Measurements from ENCODE around the gene RBMS2. TPM values are rescaled to one million over a fixed set of nuclear protein-coding genes. Genes with fewer than 3 reads are reported as not detected.
A peak's percentile ranks its signal among the peaks of the same experiment; 100 is the strongest.

RBMS2 gene
- total RNA-seq, 2 experiments from 2014 or later, result 4.5 to 6.0 TPM

GRCh38 chr12:56521209-56521589 lies 421 bp upstream of the RBMS2 start:
- Mint-ChIP-seq H3K4me1 (peaks cover 35% of the 10 kb centered on the region), H3K27ac (no peak overlapping the region), H3K9me3 (no peaks in the 10 kb centered on the region), H3K27me3 (no peaks in the 10 kb centered on the region), H3K4me3 (peak overlapping the region; percentile 87), H3K36me3 (ENCODE audit: low read depth) (no peaks in the 10 kb centered on the region)
- ChIA-PET POLR2A (interaction anchor here (0.6 to 0.7 kb wide), 3 partner anchors 14 to 73 kb away, joined by 3 to 5 read pairs (median 3); no protein-coding TSS in a partner anchor), CTCF (interaction anchor here (0.6 to 1.6 kb wide), 6 partner anchors 9 to 62 kb away, joined by 3 to 6 read pairs (median 4); no protein-coding TSS in a partner anchor)
- no peak for DNase-seq

- no peaks in the 10 kb centered on the region for H3K27me3 Mint-ChIP-seq
- ChIA-PET POLR2A (interaction anchor here (0.6 kb wide), 1 partner anchor 60 kb away, joined by 3 read pairs; no protein-coding TSS in a partner anchor), CTCF (interaction anchor here (0.6 to 1.6 kb wide), 4 partner anchors 50 to 105 kb away, joined by 3 to 5 read pairs (median 4); no protein-coding TSS in a partner anchor)
- peak overlapping the region; percentile 87 for H3K4me3 Mint-ChIP-seq
- no peak for DNase-seq
- H3K4me1 Mint-ChIP-seq, result peaks cover 35% of the 10 kb centered on the region
- no peaks in the 10 kb centered on the region for H3K9me3 Mint-ChIP-seq
- no peaks in the 10 kb centered on the region for H3K36me3 Mint-ChIP-seq (ENCODE audit: low read depth)
- H3K27ac Mint-ChIP-seq, result peak overlapping the region; percentile 89
Measured at GRCh38 chr12:56522411-56523193, 982 bp downstream of the RBMS2 start.

GRCh38 chr12:56528846-56529245 lies 7.2 kb downstream of the RBMS2 start:
- POLR2A ChIA-PET, result no interaction called here
- no peak overlapping the region for H3K4me3 Mint-ChIP-seq
- H3K27me3 Mint-ChIP-seq, result no peaks in the 10 kb centered on the region
- H3K27ac Mint-ChIP-seq, result no peak overlapping the region
- H3K36me3 Mint-ChIP-seq (ENCODE audit: low read depth), result no peaks in the 10 kb centered on the region
- DNase-seq, result no peak
- H3K4me1 Mint-ChIP-seq, result no peaks in the 10 kb centered on the region
- CTCF ChIA-PET, result no interaction called here
- no peaks in the 10 kb centered on the region for H3K9me3 Mint-ChIP-seq

- H3K4me3 Mint-ChIP-seq, result no peak overlapping the region
- H3K36me3 Mint-ChIP-seq (ENCODE audit: low read depth), result no peaks in the 10 kb centered on the region
- POLR2A ChIA-PET, result no interaction called here
- H3K4me1 Mint-ChIP-seq, result no peaks in the 10 kb centered on the region
- no peaks in the 10 kb centered on the region for H3K9me3 Mint-ChIP-seq
- DNase-seq, result no peak
- no peaks in the 10 kb centered on the region for H3K27me3 Mint-ChIP-seq
- CTCF ChIA-PET, result no interaction called here
- H3K27ac Mint-ChIP-seq, result no peak overlapping the region
Measured at GRCh38 chr12:56529656-56530055, 8.0 kb downstream of the RBMS2 start.

GRCh38 chr12:56530390-56531055 lies 8.9 kb downstream of the RBMS2 start:
- Mint-ChIP-seq H3K36me3 (ENCODE audit: low read depth) (no peaks in the 10 kb centered on the region), H3K9me3 (no peaks in the 10 kb centered on the region), H3K4me3 (no peak overlapping the region), H3K4me1 (no peaks in the 10 kb centered on the region), H3K27ac (no peak overlapping the region), H3K27me3 (no peaks in the 10 kb centered on the region)
- DNase-seq, result no peak
- POLR2A ChIA-PET, result interaction anchor here (0.6 kb wide), 1 partner anchor 93 kb away, joined by 4 read pairs; no protein-coding TSS in a partner anchor
- CTCF ChIA-PET, result interaction anchor here (0.6 to 1.0 kb wide), 3 partner anchors 22 to 187 kb away, joined by 3 to 4 read pairs (median 4); no protein-coding TSS in a partner anchor

- H3K27ac Mint-ChIP-seq, result no peak overlapping the region
- H3K36me3 Mint-ChIP-seq (ENCODE audit: low read depth), result no peaks in the 10 kb centered on the region
- CTCF ChIA-PET, result no interaction called here
- DNase-seq, result no peak
- no peaks in the 10 kb centered on the region for H3K4me1 Mint-ChIP-seq
- POLR2A ChIA-PET, result no interaction called here
- no peak overlapping the region for H3K4me3 Mint-ChIP-seq
- H3K9me3 Mint-ChIP-seq, result no peaks in the 10 kb centered on the region
- H3K27me3 Mint-ChIP-seq, result no peaks in the 10 kb centered on the region
Measured at GRCh38 chr12:56537546-56537945, 15.9 kb downstream of the RBMS2 start.

- Mint-ChIP-seq H3K4me1 (no peaks in the 10 kb centered on the region), H3K9me3 (no peaks in the 10 kb centered on the region), H3K27ac (no peak overlapping the region), H3K36me3 (ENCODE audit: low read depth) (no peaks in the 10 kb centered on the region), H3K27me3 (no peaks in the 10 kb centered on the region), H3K4me3 (no peak overlapping the region)
- CTCF ChIA-PET, result no interaction called here
- no peak for DNase-seq
- POLR2A ChIA-PET, result interaction anchor here (0.6 kb wide), 1 partner anchor 789 kb away, joined by 4 read pairs; no protein-coding TSS in a partner anchor
Measured at GRCh38 chr12:56541631-56542030, 20.0 kb downstream of the RBMS2 start.

GRCh38 chr12:56542164-56542563 lies 20.5 kb downstream of the RBMS2 start:
- Mint-ChIP-seq H3K27me3 (no peaks in the 10 kb centered on the region), H3K9me3 (no peaks in the 10 kb centered on the region), H3K4me3 (no peak overlapping the region), H3K4me1 (no peaks in the 10 kb centered on the region), H3K36me3 (ENCODE audit: low read depth) (no peaks in the 10 kb centered on the region), H3K27ac (no peak overlapping the region)
- ChIA-PET POLR2A (interaction anchor here (0.6 kb wide), 1 partner anchor 24 kb away, joined by 3 read pairs; no protein-coding TSS in a partner anchor), CTCF (no interaction called here)
- DNase-seq, result no peak

GRCh38 chr12:56545023-56545604 lies 23.5 kb downstream of the RBMS2 start:
- Mint-ChIP-seq H3K27me3 (no peaks in the 10 kb centered on the region), H3K4me3 (no peak overlapping the region), H3K27ac (no peak overlapping the region), H3K36me3 (ENCODE audit: low read depth) (no peaks in the 10 kb centered on the region), H3K9me3 (no peaks in the 10 kb centered on the region), H3K4me1 (no peaks in the 10 kb centered on the region)
- DNase-seq, result no peak
- POLR2A ChIA-PET, result no interaction called here
- CTCF ChIA-PET, result no interaction called here

GRCh38 chr12:56546680-56547079 lies 25.1 kb downstream of the RBMS2 start:
- DNase-seq, result no peak
- Mint-ChIP-seq H3K27ac (no peak overlapping the region), H3K4me1 (no peaks in the 10 kb centered on the region), H3K9me3 (no peaks in the 10 kb centered on the region), H3K27me3 (no peaks in the 10 kb centered on the region), H3K4me3 (no peak overlapping the region), H3K36me3 (ENCODE audit: low read depth) (no peaks in the 10 kb centered on the region)
- ChIA-PET CTCF (no interaction called here), POLR2A (no interaction called here)

- Mint-ChIP-seq H3K27me3 (no peaks in the 10 kb centered on the region), H3K27ac (no peak overlapping the region), H3K36me3 (ENCODE audit: low read depth) (no peaks in the 10 kb centered on the region), H3K4me3 (no peak overlapping the region), H3K9me3 (no peaks in the 10 kb centered on the region), H3K4me1 (no peaks in the 10 kb centered on the region)
- CTCF ChIA-PET, result no interaction called here
- POLR2A ChIA-PET, result no interaction called here
- no peak for DNase-seq
Measured at GRCh38 chr12:56551070-56551469, 29.4 kb downstream of the RBMS2 start.

- ChIA-PET POLR2A (interaction anchor here (0.6 kb wide), 1 partner anchor 23 kb away, joined by 3 read pairs; no protein-coding TSS in a partner anchor), CTCF (interaction anchor here (0.5 to 1.0 kb wide), 3 partner anchors 52 to 305 kb away, joined by 3 to 4 read pairs (median 3); partner anchors contain the start of gene ATP5F1B)
- DNase-seq, result peak; percentile 29
- Mint-ChIP-seq H3K27me3 (no peaks in the 10 kb centered on the region), H3K36me3 (ENCODE audit: low read depth) (no peaks in the 10 kb centered on the region), H3K4me1 (peaks cover 26% of the 10 kb centered on the region), H3K27ac (peak overlapping the region; percentile 77), H3K4me3 (peak overlapping the region; percentile 13), H3K9me3 (no peaks in the 10 kb centered on the region)
Measured at GRCh38 chr12:56565510-56566101, 44.0 kb downstream of the RBMS2 start.

Data from activated CD4-positive, alpha-beta T cell treated with anti-CD3 and anti-CD28 coated beads, Interleukin-2, amount 10 ng/mL, durations not matched to agents 7 days and 5 days (primary cell).